Hypothalamus (tissue), 51 donors: ENCODE results near the gene C14orf180.

ENCODE experiments used
- DNase-seq, 51 donors: peaks; one replicate each; lab custom pipeline; 2025; lab: John Stamatoyannopoulos, UW

The C14orf180 gene

DNA sequence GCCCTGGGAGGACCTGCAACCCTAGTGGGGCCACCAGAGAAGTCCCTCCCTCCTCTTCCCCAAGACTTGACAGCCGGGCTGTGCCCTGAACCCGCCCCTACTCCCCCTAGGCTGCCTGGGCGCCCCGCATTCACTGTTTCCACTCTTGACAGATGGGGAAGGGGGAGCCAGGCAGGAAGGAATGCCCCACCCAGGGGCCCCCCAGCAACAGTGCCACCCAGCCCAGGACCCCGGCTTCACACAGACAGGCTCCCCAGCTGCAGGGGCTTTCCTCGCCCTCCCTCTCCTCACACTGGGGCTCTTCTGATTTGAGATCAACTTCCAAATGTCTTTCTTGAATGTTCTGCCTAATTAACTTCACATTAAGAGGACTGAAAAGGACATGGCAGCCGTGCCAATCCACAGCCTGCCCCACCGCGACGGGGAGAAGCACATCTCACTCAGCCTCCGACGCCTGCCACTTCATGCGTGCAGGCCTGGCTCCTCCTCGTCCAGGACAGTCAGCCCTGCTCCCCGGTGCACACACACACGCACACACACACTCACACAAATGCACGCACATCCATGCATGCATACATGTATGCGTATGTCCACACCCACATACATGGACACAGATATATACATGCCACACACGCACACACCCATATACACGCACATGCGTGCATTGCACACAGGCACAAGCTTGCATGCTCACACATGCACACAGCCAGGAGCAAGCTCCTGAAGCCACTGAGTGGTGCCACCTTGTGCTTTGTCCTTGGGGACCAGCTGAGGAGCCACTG is 19.6 kb upstream of the C14orf180 start:
- DNase-seq, result no peak

DNA sequence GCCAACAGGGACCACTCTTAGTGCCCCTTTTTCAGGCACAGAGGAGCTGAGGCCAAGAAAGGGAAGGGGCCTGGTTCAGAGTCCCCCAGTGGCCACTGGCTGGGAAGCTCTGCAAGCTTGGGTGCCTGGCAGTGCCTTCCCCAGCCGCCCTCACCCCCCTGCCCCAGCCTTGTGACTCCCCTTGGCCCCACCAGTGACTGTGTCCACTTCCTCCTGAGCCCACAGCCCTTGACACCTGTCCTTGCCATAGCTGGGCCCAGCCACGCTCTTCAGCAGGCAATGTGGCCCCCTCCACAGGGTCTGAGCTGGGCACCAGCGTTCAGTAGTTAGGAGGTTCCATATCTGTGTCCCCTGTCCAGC is 19.0 kb upstream of the C14orf180 start:
- DNase-seq, result no peak

DNA sequence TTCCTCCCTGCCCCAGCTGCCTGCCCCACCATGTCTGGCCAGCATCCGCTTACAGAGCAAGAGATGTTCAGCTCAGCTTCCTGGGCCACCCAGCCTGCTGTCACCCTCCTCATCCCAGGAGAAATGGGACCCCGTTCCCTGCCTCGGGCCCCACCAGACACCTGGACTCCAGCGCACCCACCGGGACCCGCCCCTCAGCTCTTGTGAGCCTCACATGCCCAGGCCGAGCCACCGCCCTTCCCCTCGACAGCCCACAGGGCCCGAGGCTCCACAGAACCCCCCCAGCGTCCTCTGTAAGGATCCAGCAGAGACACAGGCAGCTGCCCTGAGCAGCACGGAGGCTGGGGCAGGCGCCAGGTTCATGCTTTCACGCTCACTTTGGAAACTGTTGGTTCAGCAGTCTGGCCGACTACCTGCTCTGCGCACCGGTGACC is 18.4 kb upstream of the C14orf180 start:
- DNase-seq, result no peak

DNA sequence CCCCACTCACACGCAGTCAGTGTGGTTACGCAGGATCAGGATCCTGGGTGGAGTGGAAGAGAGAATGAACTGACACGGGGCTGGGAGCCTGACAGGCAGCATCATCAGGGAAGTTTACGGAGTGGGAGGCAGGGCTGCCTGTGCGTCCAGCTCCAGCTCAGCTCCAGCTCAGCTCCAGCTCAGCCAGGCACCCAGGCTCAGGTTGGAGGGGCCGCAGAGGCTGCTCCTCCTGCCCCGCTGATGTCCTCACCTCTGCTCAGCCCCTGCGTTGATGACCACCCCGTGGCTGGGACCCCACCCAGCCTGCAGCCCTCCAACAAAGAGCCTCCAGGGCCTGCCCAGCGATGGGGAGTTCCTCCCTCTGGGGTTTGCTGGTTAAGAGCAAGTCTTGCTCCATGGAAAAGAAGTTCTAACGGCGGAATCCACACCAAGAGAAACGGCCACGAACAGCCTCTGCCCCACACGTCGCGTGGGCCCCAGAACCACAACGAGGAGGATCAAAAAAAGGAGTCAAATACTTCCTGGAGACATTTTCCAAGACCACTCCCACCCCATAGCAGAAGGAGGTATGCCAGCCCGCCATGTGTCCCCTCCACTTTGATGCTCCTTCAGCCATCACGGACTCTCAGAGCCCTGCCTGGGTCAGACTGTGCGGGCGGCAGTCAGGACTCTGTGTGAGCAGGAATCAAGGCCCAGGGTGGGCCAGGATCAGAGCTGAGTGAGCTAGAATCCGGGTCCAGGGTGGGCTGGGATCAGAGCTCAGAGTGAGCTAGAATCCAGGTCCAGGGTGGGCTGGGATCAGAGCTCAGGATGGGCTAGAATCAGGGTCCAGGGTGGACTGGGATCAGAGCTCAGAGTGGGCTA is 17.7 kb upstream of the C14orf180 start:
- DNase-seq, result no peak

DNA sequence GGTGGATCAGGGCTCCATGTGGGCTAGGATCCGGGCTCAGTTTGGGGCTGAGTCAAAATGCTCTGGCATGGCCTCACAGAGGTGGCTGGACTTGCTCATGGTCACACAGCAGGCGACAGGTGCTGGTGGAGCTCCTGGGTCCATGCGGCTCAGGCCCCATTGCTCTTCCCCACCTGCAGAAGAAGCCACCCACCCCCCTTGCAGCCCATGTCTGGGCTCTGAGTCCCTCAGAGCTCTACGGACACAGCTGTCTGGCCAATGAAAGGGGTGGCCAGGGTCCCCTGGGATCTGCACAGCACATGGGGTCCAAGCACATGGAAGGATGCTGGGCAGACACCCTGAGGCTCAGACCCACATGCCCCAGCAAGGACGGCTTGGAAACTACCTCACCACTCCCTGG is 17.0 kb upstream of the C14orf180 start:
- DNase-seq, result no peak

DNA sequence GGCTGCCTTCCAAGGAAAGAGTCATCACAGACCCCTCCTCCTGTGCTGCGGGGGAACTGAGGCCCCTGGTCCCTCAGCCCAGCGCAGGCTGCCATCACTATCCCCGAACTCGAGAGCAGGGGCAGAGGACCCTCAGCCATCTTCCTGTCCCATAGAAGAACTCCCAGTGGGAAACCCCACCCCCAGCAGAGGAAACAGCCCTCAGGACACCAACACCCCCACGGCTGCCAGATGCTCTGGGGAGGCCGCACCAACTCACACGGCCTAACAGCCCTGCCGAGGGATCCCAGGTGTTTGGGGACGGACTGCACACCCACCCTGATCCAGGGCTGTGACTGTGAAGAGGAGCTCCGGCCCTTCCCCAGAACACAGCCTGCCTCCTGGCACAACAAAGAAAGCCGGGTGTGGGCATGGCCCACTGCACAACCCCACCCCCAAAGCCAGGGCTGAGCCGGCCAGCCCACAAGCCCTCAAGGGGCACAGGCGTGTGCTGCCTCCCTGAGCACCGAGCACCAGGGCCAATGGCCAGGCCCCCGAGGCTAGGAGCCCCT is 16.3 kb upstream of the C14orf180 start:
- no peak for DNase-seq

DNA sequence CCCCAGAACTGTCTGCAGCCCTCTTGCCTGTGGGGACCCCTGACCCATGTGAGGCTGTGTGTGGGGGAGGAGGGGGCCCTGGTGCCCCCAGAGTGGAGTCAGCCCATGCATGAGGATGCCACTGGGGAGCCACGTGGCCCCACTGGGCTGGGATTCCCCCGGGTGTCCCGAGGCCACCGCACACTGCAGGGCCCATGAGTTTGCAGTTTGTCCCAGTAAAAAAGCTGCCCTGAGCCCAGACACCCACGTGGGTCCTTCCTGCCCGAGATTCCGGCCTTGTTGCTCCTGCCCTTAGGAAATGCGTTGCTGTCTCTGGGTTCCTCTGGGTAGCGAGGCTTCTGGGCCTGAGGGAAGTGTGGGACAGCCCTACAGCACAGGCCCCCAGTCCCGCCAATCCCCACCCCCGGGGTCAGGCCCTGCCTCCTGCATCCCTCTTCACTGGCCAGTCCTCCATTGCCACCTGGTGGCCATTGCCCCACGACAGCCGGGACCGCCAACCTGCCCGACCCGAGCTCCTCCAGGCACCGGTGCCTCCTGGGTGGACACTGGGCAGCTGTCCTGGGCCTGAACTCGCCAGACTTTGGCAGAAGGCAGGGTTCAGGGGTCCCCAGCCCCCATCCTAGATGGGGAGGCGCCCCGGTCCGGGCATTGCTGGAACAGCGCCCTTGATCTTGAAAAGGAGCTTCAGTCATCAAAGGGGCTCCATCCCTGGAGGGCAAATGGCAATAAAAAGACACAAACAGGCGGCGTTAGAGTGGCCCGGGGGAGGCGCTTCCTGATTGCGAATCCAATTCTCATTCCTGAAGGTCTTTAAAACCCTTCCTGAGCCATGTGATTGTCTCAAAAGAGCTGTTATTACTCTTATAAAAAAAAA is 15.6 kb upstream of the C14orf180 start:
- peak in 47 of 51 donors; percentile 11 to 81 (median 49) for DNase-seq

DNA sequence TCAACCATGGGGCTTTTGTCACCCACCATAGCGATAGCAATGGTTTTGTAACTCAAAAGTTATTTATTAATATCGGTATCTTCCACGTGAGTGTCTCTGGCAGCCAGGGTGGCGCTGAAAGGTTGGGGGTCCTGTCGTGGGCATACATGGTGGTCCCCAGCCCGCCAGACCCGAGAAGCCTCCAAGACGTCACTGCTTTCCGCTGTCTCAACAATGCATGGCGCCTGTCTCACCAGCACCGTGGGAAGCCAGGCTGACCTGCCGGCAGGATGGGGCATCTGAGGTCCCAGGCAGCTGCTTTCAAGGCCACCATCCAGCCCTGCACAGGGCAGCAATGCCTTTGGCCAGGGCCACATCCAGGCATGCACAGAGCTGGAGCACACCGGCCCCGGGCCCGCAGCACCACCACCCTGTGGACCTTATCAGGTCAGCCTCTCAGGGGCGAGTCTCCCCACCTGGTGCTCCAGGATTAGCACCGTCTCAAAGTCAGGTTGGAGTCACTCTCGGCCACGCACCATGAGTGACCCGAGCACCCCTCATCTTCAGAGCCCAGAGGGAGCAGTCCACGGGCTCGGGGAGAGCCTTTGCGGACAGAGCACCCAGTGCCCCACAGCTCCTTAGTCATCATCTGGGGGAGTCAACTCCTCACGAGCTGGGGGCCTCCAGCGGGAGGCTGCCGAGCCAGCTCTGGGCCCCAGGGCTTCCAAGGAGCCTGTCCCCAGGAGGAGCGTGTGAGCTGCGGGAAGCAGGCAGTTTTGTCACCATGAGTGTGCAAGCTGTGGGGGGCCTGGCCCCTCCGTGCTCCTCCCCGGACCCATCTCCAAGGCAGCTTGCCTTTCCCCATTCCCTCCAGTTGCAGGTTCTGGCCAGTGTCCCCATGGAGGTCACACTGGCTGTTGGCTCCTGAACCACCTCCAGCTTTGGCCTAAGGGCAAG is 14.6 kb upstream of the C14orf180 start:
- DNase-seq, result no peak

DNA sequence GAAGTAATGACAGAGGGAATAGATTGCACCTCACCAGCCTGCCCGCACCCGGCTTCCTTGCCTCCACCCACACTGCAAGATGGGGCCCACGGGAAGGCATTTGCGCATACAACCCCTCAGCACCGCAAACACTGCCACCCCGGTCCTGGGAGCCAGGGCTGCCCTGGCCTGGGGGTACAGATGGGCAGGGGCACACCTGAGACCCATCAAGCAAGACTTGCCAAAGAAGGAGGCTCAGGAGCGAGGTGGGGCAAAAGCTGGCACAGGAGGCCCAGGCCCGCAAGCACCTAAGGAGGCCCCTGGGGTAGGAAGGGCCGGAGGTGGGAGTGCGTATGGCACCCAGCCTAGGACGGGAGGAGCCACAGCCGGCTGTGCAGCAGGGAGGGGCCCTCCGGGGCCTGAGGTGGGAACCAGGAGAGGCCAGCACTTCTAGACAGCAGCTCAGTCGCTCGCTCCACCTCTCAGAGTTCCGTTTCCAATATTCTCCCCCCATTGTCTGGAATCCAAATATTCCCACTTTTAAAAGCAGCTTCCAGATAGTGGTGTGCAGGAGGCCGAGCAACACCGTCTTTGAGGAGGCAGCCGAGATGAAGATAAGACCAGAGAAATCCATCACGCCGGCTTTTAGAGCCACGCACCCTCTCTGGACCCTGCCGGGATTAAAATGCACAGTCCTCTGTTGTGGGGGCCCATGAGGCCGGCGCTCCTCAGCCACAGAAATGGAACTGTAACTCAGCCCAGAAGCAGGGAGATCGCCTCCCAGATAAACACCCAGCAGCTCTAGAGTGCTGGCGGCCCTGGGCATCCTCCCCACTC is 12.2 kb upstream of the C14orf180 start:
- DNase-seq, result no peak

DNA sequence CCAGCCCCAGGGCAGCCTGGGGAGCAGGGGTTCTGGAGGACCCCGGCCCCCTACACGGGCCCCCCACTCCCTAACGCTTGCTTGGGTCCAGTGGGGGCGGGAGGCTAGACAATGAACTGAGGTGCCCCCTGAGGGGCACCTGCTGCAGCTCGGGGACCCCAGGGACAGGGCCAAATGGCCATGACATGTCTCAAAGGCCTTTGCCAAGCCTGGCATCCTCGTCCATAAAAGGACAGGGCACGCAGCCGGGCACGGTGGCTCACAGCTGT is 11.7 kb upstream of the C14orf180 start:
- DNase-seq, result no peak

DNA sequence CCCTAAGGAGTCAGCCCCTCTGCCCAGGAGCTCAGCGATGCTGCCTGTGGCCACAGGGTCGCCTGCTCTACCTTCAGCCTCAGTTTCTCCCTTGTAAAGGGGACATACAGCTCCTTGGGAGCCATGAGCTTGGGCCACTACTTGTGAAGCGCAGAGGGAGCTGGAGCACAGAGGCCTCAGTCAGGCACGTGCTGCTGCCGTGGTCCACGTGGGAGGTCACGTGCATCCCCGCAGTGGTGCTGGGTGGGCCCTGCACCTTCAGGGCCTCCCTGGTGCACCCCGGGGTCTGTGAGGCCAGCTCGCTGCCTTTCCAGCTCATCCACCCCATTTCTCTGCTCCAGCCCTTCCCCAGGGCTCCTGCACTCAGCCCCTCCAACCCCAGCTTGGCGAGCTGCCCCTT is 10.9 kb upstream of the C14orf180 start:
- no peak for DNase-seq

DNA sequence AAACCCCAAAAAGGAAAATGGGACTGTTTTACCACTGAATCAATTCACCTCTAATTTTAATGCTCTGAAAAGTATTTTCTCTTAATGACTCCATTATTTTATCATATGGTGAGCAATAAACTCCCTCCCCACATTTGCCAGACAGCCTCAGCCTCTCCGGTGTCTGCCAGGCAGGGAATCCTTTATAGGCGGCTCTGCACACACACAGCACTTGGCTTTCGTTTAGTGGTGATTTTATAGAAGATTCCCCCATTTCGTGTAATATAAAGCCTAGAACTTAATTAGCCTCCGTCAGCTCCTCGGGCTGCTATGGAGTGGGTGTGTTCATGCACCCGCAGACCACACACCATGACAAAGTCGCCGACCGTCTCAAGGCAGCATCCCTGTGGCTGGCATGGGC is 10.1 kb upstream of the C14orf180 start:
- no peak for DNase-seq

DNA sequence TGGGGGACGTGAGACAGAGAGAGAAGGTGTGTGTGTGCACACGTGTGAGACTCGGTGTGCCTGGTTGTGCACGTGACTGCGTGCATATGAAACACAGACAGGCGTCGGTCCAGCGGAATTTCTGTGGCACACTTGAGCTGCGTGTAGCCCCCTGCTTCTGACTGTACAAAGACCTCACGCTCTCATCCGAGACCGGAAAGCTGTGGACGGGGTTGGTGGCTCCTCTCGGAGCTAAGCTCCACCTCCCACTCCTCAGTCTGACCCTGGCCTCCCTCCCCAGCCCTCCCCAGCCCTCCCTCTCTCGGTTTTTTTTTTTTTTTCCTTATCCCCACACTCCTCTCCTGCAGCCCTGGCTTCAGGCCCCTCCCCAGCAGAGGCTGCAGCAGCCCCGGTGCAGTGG is 8.3 kb upstream of the C14orf180 start:
- no peak for DNase-seq

DNA sequence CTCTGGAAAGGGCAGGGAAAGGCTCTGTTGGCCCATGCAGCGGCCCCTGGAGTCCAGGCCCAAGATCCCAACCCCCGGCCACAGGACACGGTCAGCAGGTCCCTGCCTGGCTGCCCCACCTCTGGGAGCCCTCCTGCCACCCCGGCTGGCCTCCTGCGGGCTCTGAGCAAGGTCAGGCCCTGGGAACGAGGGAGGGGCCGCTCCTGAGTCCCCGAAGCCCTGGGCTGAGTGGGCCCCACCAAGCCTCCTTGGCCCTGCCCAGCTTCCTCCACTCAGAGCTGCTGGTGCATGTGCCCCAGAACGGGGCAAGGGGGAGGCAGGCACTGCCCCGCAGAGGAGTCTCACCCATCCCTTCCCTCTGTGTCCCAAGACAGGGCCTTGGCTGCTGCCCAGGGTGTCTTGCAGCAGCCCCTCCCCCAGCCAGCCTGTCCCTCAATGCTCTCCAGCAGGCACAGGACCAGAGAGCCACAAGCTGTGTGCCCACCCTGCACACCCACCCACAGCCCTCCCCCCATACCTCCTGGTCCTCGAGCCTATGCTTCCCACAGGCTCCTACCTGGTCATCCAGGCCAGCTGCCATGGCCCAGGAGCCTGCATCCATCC is 7.4 kb upstream of the C14orf180 start:
- DNase-seq, result no peak

DNA sequence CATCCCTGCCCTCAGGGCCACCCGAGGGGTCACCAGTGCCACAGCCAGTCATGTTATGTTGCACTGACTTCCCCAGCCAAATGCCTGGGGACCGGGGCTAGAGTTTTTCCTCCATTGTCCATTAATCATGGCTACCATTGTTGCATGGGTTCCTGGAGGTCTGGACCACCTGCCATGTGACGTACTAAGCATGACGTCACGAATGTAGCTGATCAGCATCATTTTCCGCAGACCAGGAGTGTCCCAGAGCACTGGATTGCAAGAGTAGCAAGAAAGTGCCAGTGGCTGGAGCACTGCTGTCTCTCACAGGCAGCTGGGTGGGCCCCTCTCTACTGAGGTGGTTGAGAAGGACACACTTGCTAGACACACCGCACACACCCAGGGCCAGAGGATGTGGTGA is 6.9 kb upstream of the C14orf180 start:
- no peak for DNase-seq

DNA sequence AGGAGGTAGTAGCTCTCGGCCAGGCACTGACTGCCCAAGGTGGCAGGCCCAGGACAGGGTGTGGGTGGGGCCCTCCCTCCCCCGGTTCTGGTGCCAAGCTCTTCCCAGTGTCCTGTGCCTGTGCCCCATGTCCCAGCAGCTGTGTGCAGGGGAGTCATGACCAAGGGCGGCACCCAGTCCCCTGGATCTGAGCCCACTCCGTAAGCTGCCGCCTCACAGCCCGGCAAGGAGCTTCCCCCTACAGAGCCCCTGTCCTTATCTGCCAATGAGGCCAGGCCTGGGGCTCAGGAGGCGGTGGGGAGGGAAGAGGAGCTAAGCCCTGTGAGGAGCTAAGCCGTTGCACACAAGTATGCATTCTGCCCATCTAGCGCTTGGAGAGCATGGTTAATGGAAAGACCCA is 5.6 kb upstream of the C14orf180 start:
- no peak for DNase-seq

DNA sequence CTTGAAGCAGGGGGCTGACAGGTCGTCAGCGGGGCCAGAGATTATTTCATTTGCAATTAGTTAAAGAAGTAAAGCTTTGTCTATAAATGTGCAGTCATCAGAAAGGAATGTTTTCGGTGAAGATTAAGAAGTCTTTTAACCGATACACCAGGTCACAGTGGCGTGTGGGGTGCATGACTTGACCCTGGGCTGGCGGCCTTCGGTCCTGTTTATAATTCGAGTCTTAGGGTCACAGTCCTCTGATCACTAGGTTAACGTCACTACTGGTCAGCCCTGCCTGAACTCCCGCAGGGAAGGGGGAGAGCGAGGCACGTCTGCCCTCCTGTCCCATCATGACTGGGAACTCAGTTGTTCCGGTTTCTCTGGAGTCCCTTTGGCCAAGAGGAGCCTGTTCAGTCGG is 5.0 kb upstream of the C14orf180 start:
- no peak for DNase-seq

DNA sequence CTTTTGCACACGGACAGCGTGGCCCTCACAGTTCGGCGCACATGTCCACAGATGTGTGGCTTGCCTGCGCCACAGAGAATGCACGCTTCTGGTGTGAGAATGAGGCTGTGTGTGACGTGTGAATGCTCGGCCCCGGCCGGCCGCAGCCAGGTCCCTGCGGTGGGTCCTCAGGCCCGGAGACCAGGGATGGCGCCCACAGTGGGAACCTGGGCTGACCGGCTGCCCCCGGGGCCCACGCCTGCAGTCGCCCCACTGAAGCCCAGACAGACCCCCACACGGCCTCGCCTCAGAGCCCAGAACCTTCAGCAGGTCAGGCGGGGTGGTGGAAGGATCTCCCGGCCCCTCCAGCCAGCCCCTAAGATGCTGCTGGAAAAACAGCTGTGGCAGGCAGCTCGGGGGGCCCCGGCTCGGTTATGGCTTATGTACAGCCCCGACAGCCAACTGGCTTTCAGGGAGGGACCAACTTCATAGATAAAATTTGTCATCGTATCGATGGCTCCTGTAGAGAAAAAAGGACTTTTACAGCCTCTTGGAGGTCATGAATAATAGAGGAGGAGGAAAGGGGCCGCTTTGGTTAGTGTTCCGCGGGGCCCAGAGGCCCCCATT is 4.5 kb upstream of the C14orf180 start:
- no peak for DNase-seq
